ENCODE measurements around the gene DNM2.
"Not testable (repeated sequence)": the region's sequence is repeated elsewhere in the genome, so short reads cannot be mapped to it uniquely, and the experiment has no call there.

DNA sequence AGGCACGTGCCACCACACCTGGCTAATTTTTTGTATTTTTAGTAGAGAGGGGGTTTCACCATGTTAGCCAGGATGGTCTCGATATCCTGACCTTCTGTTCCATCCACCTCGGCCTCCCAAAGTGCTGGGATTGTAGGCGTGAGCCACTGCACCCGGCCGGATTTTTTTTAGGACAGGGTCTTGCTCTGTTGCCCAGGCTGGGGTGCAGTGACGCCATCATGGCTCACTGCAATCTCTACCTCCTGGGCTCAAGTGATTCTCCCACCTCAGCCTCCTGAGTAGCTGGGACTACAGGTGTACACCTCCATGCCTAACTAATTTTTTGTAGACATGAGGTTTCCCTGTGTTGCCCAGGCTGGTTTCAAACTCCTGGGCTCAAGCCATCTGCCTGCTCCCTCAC is 119.8 kb downstream of the DNM2 start:
- TF ChIP-seq, protein P1, sequence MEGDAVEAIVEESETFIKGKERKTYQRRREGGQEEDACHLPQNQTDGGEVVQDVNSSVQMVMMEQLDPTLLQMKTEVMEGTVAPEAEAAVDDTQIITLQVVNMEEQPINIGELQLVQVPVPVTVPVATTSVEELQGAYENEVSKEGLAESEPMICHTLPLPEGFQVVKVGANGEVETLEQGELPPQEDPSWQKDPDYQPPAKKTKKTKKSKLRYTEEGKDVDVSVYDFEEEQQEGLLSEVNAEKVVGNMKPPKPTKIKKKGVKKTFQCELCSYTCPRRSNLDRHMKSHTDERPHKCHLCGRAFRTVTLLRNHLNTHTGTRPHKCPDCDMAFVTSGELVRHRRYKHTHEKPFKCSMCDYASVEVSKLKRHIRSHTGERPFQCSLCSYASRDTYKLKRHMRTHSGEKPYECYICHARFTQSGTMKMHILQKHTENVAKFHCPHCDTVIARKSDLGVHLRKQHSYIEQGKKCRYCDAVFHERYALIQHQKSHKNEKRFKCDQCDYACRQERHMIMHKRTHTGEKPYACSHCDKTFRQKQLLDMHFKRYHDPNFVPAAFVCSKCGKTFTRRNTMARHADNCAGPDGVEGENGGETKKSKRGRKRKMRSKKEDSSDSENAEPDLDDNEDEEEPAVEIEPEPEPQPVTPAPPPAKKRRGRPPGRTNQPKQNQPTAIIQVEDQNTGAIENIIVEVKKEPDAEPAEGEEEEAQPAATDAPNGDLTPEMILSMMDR (IDR thresholded peaks at IDR 0.05): not testable (repeated sequence)
- not testable (repeated sequence) for TF ChIP-seq POLR2AphosphoS5 (IDR thresholded peaks at IDR 0.05; ENCODE audit: low read depth, low read length); SIN3A (IDR thresholded peaks at IDR 0.05; ENCODE audit: borderline replicate concordance, insufficient read depth, low read depth, low read length); TCF7L2 (IDR thresholded peaks at IDR 0.05; ENCODE audit: low read depth, low read length)
- TF ChIP-seq, protein P2, sequence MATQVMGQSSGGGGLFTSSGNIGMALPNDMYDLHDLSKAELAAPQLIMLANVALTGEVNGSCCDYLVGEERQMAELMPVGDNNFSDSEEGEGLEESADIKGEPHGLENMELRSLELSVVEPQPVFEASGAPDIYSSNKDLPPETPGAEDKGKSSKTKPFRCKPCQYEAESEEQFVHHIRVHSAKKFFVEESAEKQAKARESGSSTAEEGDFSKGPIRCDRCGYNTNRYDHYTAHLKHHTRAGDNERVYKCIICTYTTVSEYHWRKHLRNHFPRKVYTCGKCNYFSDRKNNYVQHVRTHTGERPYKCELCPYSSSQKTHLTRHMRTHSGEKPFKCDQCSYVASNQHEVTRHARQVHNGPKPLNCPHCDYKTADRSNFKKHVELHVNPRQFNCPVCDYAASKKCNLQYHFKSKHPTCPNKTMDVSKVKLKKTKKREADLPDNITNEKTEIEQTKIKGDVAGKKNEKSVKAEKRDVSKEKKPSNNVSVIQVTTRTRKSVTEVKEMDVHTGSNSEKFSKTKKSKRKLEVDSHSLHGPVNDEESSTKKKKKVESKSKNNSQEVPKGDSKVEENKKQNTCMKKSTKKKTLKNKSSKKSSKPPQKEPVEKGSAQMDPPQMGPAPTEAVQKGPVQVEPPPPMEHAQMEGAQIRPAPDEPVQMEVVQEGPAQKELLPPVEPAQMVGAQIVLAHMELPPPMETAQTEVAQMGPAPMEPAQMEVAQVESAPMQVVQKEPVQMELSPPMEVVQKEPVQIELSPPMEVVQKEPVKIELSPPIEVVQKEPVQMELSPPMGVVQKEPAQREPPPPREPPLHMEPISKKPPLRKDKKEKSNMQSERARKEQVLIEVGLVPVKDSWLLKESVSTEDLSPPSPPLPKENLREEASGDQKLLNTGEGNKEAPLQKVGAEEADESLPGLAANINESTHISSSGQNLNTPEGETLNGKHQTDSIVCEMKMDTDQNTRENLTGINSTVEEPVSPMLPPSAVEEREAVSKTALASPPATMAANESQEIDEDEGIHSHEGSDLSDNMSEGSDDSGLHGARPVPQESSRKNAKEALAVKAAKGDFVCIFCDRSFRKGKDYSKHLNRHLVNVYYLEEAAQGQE (IDR thresholded peaks at IDR 0.05; ENCODE audit: insufficient read depth in 1 of 2, low read depth in 2 of 2, low read length in 1 of 2): not testable (repeated sequence)
